GM12878 (cell line): ENCODE data around the gene CD7. TPM values are rescaled to one million over a fixed set of nuclear protein-coding genes. Genes with fewer than 3 reads are reported as not detected.

Experiments
- ATAC-seq: fragments of 200-7000 bp; cut with Tn5 transposase; 3 replicates; pipeline ENCODE4 v1.9.1; 2020; ENCODE audit warnings: mild to moderate bottlenecking, moderate library complexity
- BruUV-seq: library from RNA; stranded (reverse); fragments of 400-500 nt; replicated peaks from 2 replicates; lab custom pipeline; 2021; lab: Mats Ljungman, UMichigan
- CTCF ChIA-PET: fragments of 300-600 bp; sonication (Branson Sonifier 250); formaldehyde crosslinking; extraction: SDS; loops from one replicate; lab custom pipeline; 2021; ENCODE audit warnings: inconsistent platforms; lab: Yijun Ruan, JAX
- POLR2A ChIA-PET: fragments of 350-600 bp; formaldehyde crosslinking; extraction: SDS; loops from one replicate; lab custom pipeline; 2021; ENCODE audit warnings: inconsistent platforms; lab: Charles Lee
- RAD21 ChIA-PET: fragments of 300-600 bp; sonication (Branson Sonifier 250); formaldehyde crosslinking; loops from one replicate; lab custom pipeline; 2023; ENCODE audit warnings: antibody characterized with exemption; ENCODE audit not compliant: unreplicated experiment; lab: Charles Lee
- SMC1A ChIA-PET: fragments of 300-600 bp; sonication (Branson Sonifier 250); formaldehyde crosslinking; loops from one replicate; lab custom pipeline; 2023; ENCODE audit not compliant: unreplicated experiment, uncharacterized antibody; lab: Charles Lee
- DNase-seq: peaks from one replicate; pipeline ENCODE4 v3.0.0-alpha.2; 2011; ENCODE audit warnings: low read depth, low spot score
- FAIRE-seq: peaks from 3 replicates; lab custom pipeline; 2011; peaks lifted over from hg19 to GRCh38; lab: Jason Lieb, UNC
- H2AFZ ChIP-seq: 2 replicates; pipeline ENCODE4 v1.6.0; 2011; ENCODE audit warnings: low read depth, low read length, control low read depth; ENCODE audit not compliant: control insufficient read depth
- H3K27ac ChIP-seq: 2 replicates; pipeline ENCODE4 v1.5.1; 2011; ENCODE audit warnings: control low read depth; ENCODE audit not compliant: control insufficient read depth, insufficient read depth
- H3K27me3 ChIP-seq, 2 experiments: replicated peaks in 1 of 2; 2 replicates each; pipeline versions ENCODE4 v1.6.0 to v1.6.1; 2011; ENCODE audit warnings: low read length in 1 of 2; ENCODE audit not compliant: control insufficient read depth in 2 of 2, insufficient read depth in 2 of 2
- H3K36me3 ChIP-seq, 2 experiments: 2 replicates each; pipeline ENCODE4 v1.5.1; 2011; ENCODE audit warnings: low read length in 1 of 2; ENCODE audit not compliant: control insufficient read depth in 2 of 2, insufficient read depth in 2 of 2
- H3K4me1 ChIP-seq: 2 replicates; pipeline ENCODE4 v1.6.1; 2011; ENCODE audit warnings: mild to moderate bottlenecking, low read length, moderate library complexity, mixed read lengths; ENCODE audit not compliant: control insufficient read depth, insufficient read depth
- H3K4me2 ChIP-seq: 2 replicates; pipeline ENCODE4 v1.6.0; 2011; ENCODE audit warnings: control low read depth; ENCODE audit not compliant: control insufficient read depth, insufficient read depth
- H3K4me3 ChIP-seq: fragments of 200-600 bp; sonication (generic); 2 replicates; pipeline ENCODE4 v1.5.1; 2016
- H3K79me2 ChIP-seq: 2 replicates; pipeline ENCODE4 v1.6.0; 2011; ENCODE audit warnings: low read length; ENCODE audit not compliant: control insufficient read depth, insufficient read depth
- H3K9ac ChIP-seq: 2 replicates; pipeline ENCODE4 v1.8.0; 2011; ENCODE audit warnings: low read length, control low read depth, mixed read lengths; ENCODE audit not compliant: control insufficient read depth, insufficient read depth
- H3K9me3 ChIP-seq: replicated peaks from 3 replicates; pipeline ENCODE4 v1.5.1; 2011; ENCODE audit warnings: mild to moderate bottlenecking, low read length; ENCODE audit not compliant: control insufficient read depth, insufficient read depth
- H4K20me1 ChIP-seq: 2 replicates; pipeline ENCODE4 v1.6.0; 2011; ENCODE audit not compliant: control insufficient read depth, insufficient read depth
- IKZF2 ChIP-seq, 2 experiments: fragments of 450-650 bp; IDR thresholded peaks; 2 replicates each; pipeline ENCODE4 v1.6.1; 2017; ENCODE audit warnings: mild to moderate bottlenecking in 2 of 2, moderate library complexity in 2 of 2
- NR2C2 ChIP-seq: IDR thresholded peaks from 2 replicates; pipeline ENCODE4 v1.6.1; 2011; ENCODE audit warnings: borderline replicate concordance, low read depth; ENCODE audit not compliant: control insufficient read depth, insufficient read length
- WGBS: methylation state at CpG from one replicate; pipeline ENCODE4 v1.1.6; 2016; ENCODE audit warnings: low lambda C conversion rate; ENCODE audit not compliant: insufficient replicate concordance, insufficient coverage; ENCODE audit errors: missing lambda C conversion rate; 5-methylcytosine and 5-hydroxymethylcytosine counted together
- in situ Hi-C: fragments of 300-500 bp; cut with MboI; formaldehyde crosslinking; loops from 9 replicates; pipeline ENCODE4 v1.14.3; 2018; ENCODE audit warnings: mixed read lengths
- intact Hi-C: fragments of 100-400 bp; cut with micrococcal nuclease; formaldehyde crosslinking; loops from one replicate; pipeline ENCODE4 v1.14.2; 2022; ENCODE audit not compliant: unreplicated experiment
- polyA plus RNA-seq, 11 experiments: library from polyadenylated mRNA; depleted of rRNA in 4 of 11; unstranded in 6 of 11; stranded (reverse) in 5 of 11; fragments of >200 nt; fragmentation: Nextera tagmentation in 4 of 11; fragmentation: Illumina TruSeq in 1 of 11; extraction: Ambion mirVana in 4 of 11; extraction: Trizol in 1 of 11; gene quantifications; 1 replicate in 1 of 11; 2 replicates in 10 of 11; pipeline versions ENCODE4 v1.2.1 to v1.2.3, GENCODE V29; 2011 to 2016; ENCODE audit warnings: inconsistent platforms in 2 of 11, missing spikeins in 2 of 11, low read depth in 1 of 11
- total RNA-seq, 4 experiments: library from RNA; depleted of rRNA in 3 of 4; stranded (reverse); fragments of >200 nt in 3 of 4; fragmentation: Illumina TruSeq in 1 of 4; extraction: Trizol in 1 of 4; gene quantifications; 2 replicates each; pipeline versions ENCODE4 v1.2.1 to v1.2.3, GENCODE V29; 2013 to 2021
- TF ChIP-seq, protein P1 (sequence below): IDR thresholded peaks from 2 replicates; pipeline ENCODE4 v1.6.1; 2012; ENCODE audit warnings: low read depth, low read length, improper control_type of control experiment

The CD7 gene
- total and polyA plus RNA-seq, 10 of the 15 experiments (the other 5 are each of a cell fraction or from before 2014, with no cell fraction given), result 0.33 TPM; not detected in 9

DNA sequence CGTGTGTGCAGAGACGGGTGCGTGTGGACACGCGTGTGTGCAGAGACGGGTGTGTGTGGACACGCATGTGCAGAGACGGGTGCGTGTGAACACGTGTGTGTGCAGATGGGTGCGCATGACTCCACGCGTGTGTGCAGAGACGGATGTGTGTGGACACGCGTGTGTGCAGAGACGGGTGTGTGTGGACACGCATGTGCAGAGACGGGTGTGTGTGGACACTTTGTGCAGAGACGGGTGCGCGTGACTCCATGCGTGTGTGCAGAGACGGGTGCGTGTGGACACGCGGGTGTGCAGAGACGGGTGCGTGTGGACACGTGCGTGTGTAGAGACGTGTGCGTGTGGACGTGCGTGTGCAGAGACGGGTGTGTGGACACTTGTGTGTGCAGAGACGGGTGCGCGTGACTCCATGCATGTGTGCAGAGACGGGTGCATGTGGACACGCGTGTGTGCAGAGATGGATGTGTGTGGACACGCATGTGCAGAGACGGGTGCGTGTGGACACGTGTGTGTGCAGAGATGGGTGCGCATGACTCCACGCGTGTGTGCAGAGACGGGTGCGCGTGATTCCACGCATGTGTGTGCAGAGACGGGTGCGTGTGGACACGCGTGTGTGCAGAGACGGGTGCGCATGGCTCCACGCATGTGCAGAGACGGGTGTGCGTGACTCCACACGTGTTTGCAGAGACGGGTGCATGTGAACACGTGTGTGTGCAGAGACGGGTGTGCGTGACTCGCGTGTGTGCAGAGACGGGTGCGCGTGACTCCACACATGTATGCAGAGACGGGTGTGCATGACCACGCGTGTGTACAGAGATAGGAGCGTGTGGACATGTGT lies 1.6 kb upstream of the CD7 start:
- Histone ChIP-seq H3K27me3 (peaks cover 0 to 2% of the 10 kb centered on the region in 2 experiments; a peak in 3 of 4 replicates), H2AFZ (no peak overlapping the region), H4K20me1 (no peaks in the 10 kb centered on the region), H3K4me1 (no peaks in the 10 kb centered on the region), H3K36me3 (no peaks in the 10 kb centered on the region), H3K79me2 (no peaks in the 10 kb centered on the region), H3K27ac (no peak overlapping the region), H3K9ac (no peak overlapping the region), H3K4me2 (no peak overlapping the region), H3K9me3 (no peaks in the 10 kb centered on the region; the same call in 2 of the 3 replicates), H3K4me3 (no peak overlapping the region)
- ChIA-PET POLR2A (no interaction called here), SMC1A (no interaction called here), CTCF (no interaction called here), RAD21 (no interaction called here)
- BruUV-seq, result no TSS peak
- no peak for DNase-seq
- no peak for ATAC-seq
- in situ Hi-C loops (no loop called here), intact Hi-C loops (no loop called here)
- WGBS, result 92% methylated on average over 64 of the region's 76 CpGs
- TF ChIP-seq NR2C2 (peak; percentile 31), IKZF2 (IDR thresholded peaks at IDR 0.05) (no peak)
- no peak for FAIRE-seq

DNA sequence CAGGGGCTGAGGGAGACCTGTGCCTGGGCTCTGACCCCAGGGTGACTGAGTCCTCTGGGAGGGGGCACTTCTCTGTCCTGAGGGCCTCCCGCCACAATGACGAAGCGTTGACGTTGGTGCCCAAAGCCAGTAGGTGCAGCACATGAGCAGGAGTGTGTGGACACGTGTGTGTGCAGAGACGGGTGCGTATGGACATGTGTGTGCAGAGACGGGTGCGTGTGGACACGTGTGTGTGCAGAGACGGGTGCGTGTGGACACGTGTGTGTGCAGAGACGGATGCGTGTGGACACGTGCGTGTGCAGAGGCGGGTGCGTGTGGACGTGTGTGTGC lies 726 bp upstream of the CD7 start:
- CTCF ChIA-PET, result interaction anchor here (0.6 kb wide), 1 partner anchor 15 kb away, joined by 3 read pairs; no protein-coding TSS in a partner anchor
- no peak for DNase-seq
- Histone ChIP-seq H3K27me3 (peaks cover 0 to 2% of the 10 kb centered on the region in 2 experiments; a peak in 3 of 4 replicates), H3K4me2 (no peak overlapping the region), H3K4me1 (no peaks in the 10 kb centered on the region), H3K4me3 (no peak overlapping the region), H3K36me3 (no peaks in the 10 kb centered on the region), H2AFZ (no peak overlapping the region), H3K79me2 (no peaks in the 10 kb centered on the region), H3K27ac (no peak overlapping the region), H3K9ac (no peak overlapping the region), H4K20me1 (no peaks in the 10 kb centered on the region), H3K9me3 (no peaks in the 10 kb centered on the region; the same call in 2 of the 3 replicates)
- intact Hi-C loops (no loop called here), in situ Hi-C loops (no loop called here)
- POLR2A ChIA-PET, result no interaction called here
- FAIRE-seq, result no peak
- SMC1A ChIA-PET, result interaction anchor here (2.2 kb wide), 1 partner anchor 17 kb away, joined by 10 read pairs; no protein-coding TSS in a partner anchor
- WGBS, result 95% methylated on average over 20 of the region's 20 CpGs
- no TSS peak for BruUV-seq
- TF ChIP-seq, protein P1, sequence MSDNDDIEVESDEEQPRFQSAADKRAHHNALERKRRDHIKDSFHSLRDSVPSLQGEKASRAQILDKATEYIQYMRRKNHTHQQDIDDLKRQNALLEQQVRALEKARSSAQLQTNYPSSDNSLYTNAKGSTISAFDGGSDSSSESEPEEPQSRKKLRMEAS, result no peak
- RAD21 ChIA-PET, result no interaction called here
- no peak for ATAC-seq
